ENCODE results near the gene KDM1A. TPM values are rescaled to one million over a fixed set of nuclear protein-coding genes. Genes with fewer than 3 reads are reported as not detected.

The KDM1A gene
- total and polyA plus RNA-seq, 9 of the 15 experiments (the other 6 are each of a cell fraction or from before 2014, with no cell fraction given): 59.2 to 181 (median 168) TPM

DNA sequence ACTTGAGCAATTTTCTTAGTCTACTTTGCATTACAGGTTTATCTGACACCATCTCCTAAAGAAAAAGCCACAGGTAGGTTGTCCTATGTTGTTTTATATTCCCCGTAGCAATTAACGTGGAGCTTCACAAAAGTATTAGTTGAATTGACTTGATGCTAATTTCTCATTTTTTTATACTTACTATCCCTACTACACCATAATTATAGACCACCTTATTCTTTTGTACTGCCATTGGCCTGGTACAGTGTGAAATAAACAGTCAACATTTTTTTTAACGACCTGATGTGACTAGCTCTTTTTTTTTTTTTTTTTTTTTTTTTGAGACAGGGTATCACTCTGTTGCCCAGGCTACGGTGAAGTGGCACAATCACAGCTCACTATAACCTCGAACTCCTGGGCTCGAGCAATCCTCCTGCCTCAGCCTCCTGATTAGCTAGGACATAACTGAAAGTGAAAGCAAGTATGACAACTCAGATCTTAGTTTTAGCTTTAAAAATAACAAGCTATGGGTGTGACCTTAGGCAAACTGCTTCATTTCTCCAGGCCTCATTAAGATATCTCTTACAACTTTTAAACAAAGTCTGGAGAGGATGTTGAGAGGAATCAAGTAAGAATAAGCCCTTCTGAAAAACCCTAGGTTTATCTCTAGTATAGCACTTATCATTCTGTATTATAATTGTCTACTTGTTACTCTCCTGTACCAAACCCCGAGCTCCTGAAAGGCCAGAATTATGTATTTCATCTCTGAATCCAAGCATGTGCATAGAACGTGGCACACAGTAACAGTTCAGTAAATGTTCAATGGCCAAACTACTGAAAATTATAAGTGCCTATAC, 99.9 kb downstream of the KDM1A start (continued):
- TF ChIP-seq ZNF140 (CRISPR knock-in tag; IDR thresholded peaks at IDR 0.05) (no peak), MCM5 (IDR thresholded peaks at IDR 0.05; ENCODE audit: low read depth) (no peak), ZNF146 (CRISPR knock-in tag; IDR thresholded peaks at IDR 0.05; ENCODE audit: unreplicated experiment) (no peak), FOXK2 (conservative IDR thresholded peaks at IDR 0.05 in 1 of 2, IDR thresholded peaks at IDR 0.05 in 1 of 2; ENCODE audit: low read depth in 2 of 2) (peak in 1 of 2 experiments; percentile 35; a peak in 1 of 4 replicates), ZNF766 (CRISPR knock-in tag; conservative IDR thresholded peaks at IDR 0.05) (no peak), FOXA3 (CRISPR knock-in tag; conservative IDR thresholded peaks at IDR 0.05 in 1 of 2, IDR thresholded peaks at IDR 0.05 in 1 of 2) (no peak), RERE (CRISPR knock-in tag; IDR thresholded peaks at IDR 0.05; ENCODE audit: borderline replicate concordance) (no peak), BCLAF1 (IDR thresholded peaks at IDR 0.05; ENCODE audit: borderline replicate concordance in 1 of 2, control insufficient read depth in 1 of 2, low read depth in 2 of 2, low read length in 1 of 2) (no peak), SIN3B (IDR thresholded peaks at IDR 0.05; ENCODE audit: low read depth) (no peak), CBX5 (IDR thresholded peaks at IDR 0.05; ENCODE audit: borderline replicate concordance, low read depth) (no peak), ZNF274 (IDR thresholded peaks at IDR 0.05; ENCODE audit: borderline replicate concordance, low read depth, low read length) (no peak), SRSF9 (IDR thresholded peaks at IDR 0.05; ENCODE audit: borderline replicate concordance, low read depth, low read length) (no peak), MIER1 (IDR thresholded peaks at IDR 0.05; ENCODE audit: low read depth) (no peak), ZNF197 (CRISPR knock-in tag; IDR thresholded peaks at IDR 0.05; ENCODE audit: low read depth) (no peak), ESRRB (CRISPR knock-in tag; IDR thresholded peaks at IDR 0.05; ENCODE audit: borderline replicate concordance) (no peak)
- TF ChIP-seq, protein P1, sequence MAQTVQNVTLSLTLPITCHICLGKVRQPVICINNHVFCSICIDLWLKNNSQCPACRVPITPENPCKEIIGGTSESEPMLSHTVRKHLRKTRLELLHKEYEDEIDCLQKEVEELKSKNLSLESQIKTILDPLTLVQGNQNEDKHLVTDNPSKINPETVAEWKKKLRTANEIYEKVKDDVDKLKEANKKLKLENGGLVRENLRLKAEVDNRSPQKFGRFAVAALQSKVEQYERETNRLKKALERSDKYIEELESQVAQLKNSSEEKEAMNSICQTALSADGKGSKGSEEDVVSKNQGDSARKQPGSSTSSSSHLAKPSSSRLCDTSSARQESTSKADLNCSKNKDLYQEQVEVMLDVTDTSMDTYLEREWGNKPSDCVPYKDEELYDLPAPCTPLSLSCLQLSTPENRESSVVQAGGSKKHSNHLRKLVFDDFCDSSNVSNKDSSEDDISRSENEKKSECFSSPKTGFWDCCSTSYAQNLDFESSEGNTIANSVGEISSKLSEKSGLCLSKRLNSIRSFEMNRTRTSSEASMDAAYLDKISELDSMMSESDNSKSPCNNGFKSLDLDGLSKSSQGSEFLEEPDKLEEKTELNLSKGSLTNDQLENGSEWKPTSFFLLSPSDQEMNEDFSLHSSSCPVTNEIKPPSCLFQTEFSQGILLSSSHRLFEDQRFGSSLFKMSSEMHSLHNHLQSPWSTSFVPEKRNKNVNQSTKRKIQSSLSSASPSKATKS (CRISPR knock-in tag; IDR thresholded peaks at IDR 0.05): no peak

Data from K562 (cell line).